Measurements from ENCODE around the gene DAD1.
A peak's percentile ranks its signal among the peaks of the same experiment; 100 is the strongest.
"Not testable (repeated sequence)": the region's sequence is repeated elsewhere in the genome, so short reads cannot be mapped to it uniquely, and the experiment has no call there.

Gene DAD1

DNA sequence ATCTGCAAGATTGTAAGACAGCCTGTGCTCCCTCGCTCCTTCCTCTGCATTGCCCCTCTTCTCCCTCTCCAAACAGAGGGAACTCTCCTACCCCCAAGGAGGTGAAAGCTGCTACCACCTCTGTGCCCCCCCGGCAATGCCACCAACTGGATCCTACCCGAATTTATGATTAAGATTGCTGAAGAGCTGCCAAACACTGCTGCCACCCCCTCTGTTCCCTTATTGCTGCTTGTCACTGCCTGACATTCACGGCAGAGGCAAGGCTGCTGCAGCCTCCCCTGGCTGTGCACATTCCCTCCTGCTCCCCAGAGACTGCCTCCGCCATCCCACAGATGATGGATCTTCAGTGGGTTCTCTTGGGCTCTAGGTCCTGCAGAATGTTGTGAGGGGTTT is 37.4 kb downstream of the DAD1 start:
- peak; percentile 21 for DNase-seq

DNA sequence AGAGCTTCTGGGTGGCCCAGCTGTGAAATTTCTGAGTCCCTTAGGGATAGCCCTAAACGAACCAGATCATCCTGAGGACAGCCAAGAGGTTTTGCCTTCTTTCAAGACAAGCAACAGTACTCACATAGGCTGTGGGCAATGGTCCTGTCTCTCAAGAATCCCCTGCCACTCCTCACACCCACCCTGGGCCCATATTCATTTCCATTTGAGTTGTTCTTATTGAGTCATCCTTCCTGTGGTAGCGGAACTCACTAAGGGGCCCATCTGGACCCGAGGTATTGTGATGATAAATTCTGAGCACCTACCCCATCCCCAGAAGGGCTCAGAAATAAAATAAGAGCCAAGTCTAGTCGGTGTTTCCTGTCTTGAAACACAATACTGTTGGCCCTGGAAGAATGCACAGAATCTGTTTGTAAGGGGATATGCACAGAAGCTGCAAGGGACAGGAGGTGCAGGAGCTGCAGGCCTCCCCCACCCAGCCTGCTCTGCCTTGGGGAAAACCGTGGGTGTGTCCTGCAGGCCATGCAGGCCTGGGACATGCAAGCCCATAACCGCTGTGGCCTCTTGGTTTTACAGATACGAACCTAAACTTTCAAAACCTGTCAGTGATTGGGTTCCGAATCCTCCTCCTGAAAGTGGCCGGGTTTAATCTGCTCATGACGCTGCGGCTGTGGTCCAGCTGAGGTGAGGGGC is 38.9 kb downstream of the DAD1 start:
- DNase-seq: peak; percentile 71

DNA sequence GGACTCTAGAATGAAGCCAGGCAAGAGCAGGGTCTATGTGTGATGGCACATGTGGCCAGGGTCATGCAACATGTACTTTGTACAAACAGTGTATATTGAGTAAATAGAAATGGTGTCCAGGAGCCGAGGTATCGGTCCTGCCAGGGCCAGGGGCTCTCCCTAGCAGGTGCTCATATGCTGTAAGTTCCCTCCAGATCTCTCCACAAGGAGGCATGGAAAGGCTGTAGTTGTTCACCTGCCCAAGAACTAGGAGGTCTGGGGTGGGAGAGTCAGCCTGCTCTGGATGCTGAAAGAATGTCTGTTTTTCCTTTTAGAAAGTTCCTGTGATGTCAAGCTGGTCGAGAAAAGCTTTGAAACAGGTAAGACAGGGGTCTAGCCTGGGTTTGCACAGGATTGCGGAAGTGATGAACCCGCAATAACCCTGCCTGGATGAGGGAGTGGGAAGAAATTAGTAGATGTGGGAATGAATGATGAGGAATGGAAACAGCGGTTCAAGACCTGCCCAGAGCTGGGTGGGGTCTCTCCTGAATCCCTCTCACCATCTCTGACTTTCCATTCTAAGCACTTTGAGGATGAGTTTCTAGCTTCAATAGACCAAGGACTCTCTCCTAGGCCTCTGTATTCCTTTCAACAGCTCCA is 39.6 kb downstream of the DAD1 start:
- no peak for DNase-seq

DNA sequence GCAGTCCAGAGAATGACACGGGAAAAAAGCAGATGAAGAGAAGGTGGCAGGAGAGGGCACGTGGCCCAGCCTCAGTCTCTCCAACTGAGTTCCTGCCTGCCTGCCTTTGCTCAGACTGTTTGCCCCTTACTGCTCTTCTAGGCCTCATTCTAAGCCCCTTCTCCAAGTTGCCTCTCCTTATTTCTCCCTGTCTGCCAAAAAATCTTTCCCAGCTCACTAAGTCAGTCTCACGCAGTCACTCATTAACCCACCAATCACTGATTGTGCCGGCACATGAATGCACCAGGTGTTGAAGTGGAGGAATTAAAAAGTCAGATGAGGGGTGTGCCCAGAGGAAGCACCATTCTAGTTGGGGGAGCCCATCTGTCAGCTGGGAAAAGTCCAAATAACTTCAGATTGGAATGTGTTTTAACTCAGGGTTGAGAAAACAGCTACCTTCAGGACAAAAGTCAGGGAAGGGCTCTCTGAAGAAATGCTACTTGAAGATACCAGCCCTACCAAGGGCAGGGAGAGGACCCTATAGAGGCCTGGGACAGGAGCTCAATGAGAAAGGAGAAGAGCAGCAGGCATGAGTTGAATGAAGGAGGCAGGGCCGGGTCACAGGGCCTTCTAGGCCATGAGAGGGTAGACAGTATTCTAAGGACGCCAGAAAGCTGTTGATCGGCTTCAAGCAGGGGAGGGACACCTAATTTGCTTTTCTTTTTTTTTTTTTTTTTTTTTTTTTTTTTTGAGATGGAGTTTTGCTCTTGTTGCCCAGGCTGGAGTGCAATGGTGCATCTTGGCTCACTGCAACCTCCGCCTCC is 40.9 kb downstream of the DAD1 start:
- no peak for DNase-seq

DNA sequence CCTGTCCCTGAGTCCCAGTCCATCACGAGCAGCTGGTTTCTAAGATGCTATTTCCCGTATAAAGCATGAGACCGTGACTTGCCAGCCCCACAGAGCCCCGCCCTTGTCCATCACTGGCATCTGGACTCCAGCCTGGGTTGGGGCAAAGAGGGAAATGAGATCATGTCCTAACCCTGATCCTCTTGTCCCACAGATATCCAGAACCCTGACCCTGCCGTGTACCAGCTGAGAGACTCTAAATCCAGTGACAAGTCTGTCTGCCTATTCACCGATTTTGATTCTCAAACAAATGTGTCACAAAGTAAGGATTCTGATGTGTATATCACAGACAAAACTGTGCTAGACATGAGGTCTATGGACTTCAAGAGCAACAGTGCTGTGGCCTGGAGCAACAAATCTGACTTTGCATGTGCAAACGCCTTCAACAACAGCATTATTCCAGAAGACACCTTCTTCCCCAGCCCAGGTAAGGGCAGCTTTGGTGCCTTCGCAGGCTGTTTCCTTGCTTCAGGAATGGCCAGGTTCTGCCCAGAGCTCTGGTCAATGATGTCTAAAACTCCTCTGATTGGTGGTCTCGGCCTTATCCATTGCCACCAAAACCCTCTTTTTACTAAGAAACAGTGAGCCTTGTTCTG is 41.6 kb downstream of the DAD1 start:
- no peak for DNase-seq

DNA sequence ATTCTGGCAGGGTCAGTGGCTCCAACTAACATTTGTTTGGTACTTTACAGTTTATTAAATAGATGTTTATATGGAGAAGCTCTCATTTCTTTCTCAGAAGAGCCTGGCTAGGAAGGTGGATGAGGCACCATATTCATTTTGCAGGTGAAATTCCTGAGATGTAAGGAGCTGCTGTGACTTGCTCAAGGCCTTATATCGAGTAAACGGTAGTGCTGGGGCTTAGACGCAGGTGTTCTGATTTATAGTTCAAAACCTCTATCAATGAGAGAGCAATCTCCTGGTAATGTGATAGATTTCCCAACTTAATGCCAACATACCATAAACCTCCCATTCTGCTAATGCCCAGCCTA is 42.3 kb downstream of the DAD1 start:
- DNase-seq: no peak

DNA sequence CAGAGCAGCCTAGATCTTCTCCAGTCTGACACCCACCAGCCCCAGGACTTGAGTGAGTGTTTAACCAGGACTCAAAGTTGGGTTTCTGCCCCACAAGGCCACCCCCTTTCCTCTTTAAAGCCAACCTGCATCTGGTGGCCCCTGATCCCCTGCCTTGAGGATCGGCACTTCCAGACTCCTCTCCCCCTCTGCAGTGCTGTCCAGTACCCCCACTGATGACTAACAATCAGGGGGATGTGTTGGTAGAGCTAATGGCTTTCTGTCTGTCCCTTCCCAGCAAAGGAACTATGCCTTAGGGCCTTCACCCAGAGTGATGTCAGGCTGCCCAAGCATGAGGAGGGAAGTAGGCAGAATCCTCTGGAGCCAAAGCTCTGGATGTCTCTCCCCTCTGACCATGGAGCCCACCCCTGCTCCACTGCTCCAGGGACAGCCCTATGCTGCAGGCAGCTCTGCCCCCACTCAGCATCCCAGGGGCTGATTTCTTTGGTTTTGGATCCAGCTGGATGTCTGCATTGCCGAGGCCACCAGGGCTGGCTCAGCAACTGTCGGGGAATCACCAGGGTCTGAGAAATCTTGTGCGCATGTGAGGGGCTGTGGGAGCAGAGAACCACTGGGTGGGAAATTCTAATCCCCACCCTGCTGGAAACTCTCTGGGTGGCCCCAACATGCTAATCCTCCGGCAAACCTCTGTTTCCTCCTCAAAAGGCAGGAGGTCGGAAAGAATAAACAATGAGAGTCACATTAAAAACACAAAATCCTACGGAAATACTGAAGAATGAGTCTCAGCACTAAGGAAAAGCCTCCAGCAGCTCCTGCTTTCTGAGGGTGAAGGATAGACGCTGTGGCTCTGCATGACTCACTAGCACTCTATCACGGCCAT is 42.9 kb downstream of the DAD1 start:
- no peak for DNase-seq

DNA sequence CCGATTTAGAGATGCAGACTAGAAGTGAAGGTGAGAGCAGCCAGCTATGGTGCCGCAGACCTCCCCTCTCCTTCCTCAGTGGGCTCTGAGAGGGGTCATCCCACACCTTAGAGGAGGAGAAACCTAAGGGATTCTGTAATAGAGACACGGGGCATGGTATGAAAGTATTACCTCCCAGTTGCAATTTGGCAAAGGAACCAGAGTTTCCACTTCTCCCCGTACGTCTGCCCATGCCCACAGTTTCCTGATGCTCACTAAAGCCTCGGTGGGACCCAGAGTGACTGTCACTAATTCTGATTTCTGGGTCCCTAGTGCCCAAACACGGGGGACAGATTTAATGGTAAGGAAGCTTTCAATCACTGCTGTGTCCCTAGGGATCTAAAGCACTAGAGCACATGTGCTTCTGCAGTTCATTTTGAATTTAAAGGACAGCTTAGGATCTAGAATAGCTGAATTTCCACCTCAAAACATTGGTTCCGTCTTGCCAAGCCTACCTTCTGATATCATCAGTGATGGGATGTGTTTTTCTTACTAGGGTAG is 44.1 kb downstream of the DAD1 start:
- DNase-seq: no peak

DNA sequence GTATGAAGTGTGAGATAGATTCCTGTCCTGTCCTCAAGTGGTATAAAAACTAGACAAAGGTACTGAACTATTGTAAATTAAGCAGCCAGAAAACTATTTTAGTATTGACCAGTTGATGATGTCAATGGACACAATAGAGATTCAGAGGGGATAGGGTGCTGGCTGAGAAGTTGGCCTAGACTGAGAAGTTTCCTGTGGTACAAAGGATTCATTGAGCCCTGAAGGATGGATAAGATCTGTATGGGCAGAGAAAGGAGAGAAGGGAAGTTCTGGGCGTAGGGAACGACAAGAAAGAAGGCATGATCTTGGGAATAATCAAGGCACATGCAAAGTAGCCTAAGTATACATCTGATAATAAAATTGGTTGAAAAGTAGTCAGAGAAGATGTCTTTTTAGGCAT is 44.6 kb downstream of the DAD1 start:
- no peak for DNase-seq

DNA sequence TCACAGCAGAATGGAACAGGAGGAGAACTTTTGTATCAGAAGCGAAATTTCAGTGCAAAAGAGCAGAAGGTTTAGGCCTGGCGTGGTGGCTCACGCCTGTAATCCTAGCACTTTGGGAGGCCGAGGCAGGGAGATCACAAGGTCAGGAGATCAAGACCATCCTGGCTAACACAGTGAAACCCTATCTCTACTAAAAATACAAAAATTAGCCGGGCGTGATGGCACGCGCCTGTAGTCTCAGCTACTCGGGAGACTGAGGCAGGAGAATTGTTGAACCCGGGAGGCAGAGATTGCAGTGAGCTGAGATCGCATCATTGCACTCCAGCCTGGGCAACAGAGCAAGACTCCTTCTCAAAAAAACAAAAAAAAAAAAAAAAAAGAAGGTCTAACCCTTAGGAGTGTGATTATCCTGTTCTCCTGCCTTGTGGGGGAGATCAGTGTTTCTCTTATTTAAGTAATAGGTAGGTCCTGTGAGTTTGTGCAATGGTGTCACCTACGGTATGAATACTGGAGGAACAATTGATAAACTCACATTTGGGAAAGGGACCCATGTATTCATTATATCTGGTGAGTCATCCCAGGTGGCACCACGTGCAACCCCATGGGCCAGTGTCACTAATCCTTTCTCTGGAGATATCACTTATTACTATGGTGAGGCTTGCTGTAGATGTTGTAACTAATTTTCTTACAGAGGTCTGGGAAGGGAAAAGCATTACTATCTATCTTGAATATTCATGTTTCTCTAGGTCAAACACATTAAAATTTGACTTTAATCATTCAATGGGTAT is 45.3 kb downstream of the DAD1 start:
- DNase-seq: not testable (repeated sequence)

DNA sequence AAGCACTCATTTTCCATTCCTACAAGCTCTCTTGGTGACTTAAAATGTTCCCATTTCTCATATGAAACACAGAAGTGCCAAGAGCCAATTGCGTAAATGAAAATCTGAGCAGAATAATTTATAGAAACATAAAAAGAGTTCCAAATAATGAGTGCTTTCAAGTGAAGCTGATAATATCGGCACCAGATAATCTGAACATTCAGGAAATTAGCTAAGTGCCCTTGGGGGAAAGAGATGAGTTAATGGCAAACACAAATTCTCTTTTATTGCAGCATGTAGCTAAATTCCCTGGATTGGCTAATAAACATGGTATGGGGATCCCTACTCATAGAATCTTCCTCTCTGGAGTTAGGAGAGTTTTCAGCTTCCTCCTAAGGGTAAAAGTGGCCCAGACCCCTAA is 46.7 kb downstream of the DAD1 start:
- DNase-seq: no peak

DNA sequence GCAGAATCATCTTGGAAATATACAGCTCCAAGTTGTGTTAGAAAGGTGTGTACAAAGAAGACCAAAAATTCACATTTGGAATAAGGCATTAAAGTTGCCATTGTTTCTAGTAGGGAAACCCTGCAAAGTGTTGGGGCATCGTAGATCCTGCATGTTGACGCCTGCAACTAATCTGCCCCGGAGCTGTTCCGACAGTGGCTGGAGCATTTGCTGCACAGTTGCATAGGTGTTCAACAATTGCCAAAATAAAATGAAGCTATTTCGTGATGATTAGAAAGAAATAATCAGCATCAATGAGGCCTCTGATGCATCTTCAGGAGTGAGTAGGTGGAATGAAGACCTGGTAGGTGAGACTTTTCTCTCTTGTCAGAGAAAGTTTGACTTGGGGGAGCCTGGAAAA is 47.3 kb downstream of the DAD1 start:
- DNase-seq: no peak

DNA sequence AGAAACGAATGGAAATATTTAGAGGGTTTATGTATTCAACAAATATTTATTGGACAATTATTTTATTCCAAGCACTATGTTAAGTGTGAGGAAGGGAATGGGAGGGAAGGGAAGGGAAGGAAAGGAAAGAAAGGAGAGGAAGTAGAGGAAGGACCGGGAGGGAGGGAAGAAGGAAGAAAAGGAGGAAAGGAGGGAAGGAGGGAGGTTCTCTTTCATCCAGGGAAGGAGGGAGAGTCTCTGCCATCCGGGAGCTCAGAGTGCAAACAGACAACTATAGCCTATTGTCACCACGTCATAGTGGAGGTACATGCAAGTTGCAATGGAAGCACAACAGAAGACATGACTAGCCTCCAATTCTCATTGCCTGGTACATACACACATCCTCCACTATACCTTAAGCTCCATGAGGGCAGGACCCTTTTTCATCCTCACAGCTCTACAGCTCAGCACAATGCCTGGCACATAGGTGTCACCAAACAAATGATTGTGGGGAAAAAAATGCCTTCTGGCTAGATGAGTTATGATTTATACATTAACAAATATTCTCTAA is 48.1 kb downstream of the DAD1 start:
- DNase-seq: no peak

DNA sequence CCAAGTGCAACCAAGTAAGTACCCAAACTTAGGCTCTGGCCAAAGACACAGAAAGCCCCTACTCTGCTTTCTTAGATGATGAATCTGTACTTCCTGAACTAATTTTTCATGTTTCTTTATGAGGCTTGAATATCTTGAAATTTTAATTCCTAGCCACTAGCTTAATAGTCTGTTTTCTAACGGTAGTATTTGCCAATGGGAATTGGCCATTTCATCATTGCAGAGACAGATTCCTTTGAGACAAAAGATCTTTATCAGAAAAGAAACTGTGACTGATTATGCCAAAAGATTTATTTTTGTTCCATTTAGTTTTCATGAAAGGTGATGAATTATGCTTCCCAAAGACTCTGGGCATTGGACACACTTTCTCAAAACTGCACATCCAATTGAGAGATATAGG is 48.7 kb downstream of the DAD1 start:
- DNase-seq: no peak

DNA sequence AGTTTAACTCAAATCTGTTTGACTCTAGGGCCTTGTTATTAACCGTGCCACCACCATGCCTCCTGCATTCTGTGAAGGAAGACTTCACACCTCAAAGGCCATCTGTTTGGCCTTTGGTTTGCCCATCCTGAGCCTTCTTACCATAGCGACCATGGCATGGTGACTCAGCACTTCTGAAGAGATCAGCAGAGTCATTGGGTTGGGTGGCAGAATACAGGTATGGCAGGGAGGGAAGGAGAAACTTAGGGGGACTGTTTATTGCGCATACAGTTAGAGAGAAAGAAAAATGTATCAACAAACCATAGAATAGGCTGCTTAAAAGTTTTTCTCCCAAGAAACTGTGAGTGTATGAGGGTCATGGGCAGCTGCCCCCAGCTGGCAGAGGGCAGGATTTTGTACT is 49.2 kb downstream of the DAD1 start:
- DNase-seq: peak; percentile 58

DNA sequence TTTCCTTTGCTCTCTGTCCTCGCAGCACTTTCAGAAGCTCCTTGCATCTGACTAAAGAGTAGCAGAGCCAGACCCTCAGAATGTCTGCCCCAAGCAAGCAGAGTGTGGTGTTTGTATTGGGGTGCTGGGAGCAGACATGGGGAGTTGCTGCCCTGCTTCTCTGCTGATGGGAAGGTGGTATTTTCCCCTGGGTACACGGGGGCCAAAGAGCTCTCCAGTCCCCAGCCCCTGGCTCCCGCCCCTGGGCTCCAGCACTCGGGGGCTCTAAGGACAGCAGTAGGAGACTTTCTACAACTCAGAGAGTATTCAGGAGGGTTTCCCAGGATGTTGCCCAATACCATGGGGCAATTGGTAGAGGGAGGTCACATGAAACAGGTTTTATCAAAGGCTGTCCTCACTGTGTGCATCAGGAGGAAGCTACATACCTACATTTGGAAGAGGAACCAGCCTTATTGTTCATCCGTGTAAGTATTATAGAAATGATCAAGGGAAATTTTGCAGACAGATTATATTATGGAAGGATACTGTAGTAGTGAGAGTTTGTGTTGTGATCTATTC is 50.3 kb downstream of the DAD1 start:
- no peak for DNase-seq

DNA sequence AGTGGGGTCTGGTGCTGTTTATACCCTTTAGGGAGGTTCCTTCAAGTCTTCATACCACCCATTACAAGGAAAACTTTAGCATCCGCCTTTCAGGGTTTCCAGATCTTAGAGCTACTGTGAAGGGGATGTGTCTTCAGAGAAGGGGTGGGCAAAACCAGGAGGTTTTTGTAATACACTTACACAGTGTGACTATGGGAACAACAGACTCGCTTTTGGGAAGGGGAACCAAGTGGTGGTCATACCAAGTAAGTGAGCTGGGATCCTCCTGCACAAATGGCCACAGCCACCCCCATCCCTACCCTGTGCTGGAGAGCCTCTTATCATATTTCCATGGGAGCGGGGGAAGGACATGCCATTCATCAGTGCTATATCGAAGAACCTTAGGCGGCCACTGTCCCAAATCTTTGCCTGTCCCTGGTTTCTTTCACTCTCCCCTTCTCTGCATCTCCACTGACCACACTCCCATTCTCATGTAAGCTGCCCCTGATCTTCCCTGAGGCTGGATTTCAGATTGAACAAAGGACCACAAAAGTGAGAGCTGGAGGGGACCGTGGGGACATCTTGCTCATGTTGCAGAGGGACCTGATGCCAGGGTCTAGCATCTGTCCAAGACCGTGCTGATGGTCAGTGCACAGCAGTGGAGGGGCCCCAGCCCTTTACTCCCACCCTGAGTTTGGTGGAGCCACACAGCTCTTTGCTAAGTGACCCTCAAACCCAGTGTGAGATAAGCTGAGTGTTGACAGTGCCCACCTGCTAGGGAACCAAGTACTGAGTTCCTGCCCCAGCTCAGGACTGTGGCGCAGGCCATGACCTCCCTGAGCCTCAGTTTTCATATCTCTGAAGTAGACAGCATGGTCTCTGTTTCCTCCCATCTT is 51.4 kb downstream of the DAD1 start:
- DNase-seq: no peak

DNA sequence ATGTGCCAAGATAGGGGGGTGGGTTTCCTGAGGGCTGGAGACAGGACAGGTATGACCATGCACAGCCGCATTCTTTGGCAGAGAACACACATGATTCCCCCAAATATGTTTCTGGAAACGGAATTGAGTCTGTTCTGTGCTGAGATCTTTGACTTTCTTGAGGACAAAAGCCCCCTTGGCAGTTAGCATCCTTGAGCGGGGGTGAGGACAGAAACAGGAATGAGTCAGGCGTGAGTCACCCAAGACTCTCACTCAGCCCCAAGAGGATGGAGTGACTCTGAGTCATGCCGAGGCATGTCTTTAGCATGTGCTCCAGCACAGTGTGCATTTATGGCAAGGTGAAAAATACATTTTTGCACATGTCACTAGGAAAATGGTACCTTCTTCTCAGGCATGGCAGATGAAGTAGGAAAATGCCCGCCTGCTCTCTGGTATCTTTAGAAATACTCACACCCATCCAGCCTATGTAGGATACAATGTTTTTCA is 52.1 kb downstream of the DAD1 start:
- DNase-seq: peak; percentile 80

DNA sequence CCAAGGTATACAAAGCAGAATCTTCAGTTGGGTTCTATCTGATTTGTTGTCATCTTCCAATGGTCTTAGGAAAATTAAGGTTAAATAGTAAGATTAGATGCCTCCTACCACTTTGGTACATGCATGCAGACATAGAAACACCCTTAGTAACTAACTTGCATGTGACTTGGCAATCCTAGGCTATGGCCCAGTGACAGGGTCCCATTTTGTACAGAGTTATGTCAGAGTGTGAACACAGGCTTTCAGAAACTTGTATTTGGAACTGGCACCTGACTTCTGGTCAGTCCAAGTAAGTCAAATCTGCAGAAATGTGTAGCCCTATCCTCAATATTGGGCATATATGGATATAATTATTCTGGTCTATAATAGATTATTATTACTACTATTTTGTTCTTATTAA is 53.1 kb downstream of the DAD1 start:
- DNase-seq: no peak

DNA sequence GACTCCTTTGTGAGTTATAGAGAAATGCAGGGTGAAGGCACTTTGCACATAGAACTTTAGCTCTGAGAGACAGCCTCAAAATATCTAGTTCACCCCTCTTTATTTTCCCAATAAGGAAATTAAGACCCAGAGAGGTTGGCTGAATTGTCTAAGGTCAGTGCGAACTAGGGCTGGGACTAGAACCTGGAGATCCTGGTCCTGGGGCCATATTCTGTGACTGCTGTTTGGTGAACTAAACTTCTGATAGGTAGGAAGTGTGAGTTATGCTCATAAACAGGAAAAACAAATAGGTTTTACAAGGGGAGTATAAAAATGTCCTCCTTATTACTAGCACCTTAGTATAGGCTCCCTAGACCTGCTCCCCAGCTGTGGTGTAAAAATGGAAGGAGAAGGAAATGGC is 53.9 kb downstream of the DAD1 start:
- no peak for DNase-seq

All from CD4-positive, alpha-beta T cell treated with Interleukin-10 for 1 hour (primary cell).